VCaP (cell line): ENCODE data around the gene MRPL48.
"Not testable (repeated sequence)": the region's sequence is repeated elsewhere in the genome, so short reads cannot be mapped to it uniquely, and the experiment has no call there.

ENCODE experiments used
- H3K27ac ChIP-seq: fragments of 450-650 bp; 2 replicates; pipeline ENCODE4 v1.5.1; 2017
- CTCF ChIP-seq: fragments of 450-650 bp; conservative IDR thresholded peaks from 2 replicates; pipeline ENCODE4 v1.5.1; 2017; ENCODE audit warnings: mild to moderate bottlenecking, moderate library complexity

Gene MRPL48

GRCh38 chr11:73876424-73877310, 89.0 kb downstream of the MRPL48 start, which contains the start of the genes COA4 and PAAF1:
Gene COA4, minus strand, starts transcription at chr11:73876846. Its CDS starts 3,468 bp downstream, at chr11:73873378.
Gene PAAF1, plus strand, starts transcription at chr11:73876999. Its CDS starts 23 bp downstream, at chr11:73877022.
- TF ChIP-seq CTCF = no peak
- H3K27ac ChIP-seq = peak within 1 kb of the TSS; percentile 95

- TF ChIP-seq CTCF = no peak
- no peak overlapping the region for H3K27ac ChIP-seq
These were observed 91.1 kb downstream of the MRPL48 start for GRCh38 chr11:73878771-73879170.

- H3K27ac ChIP-seq = not testable (repeated sequence)
These were observed 92.8 kb downstream of the MRPL48 start for GRCh38 chr11:73880449-73880848.

- no peak overlapping the region for H3K27ac ChIP-seq
- no peak for TF ChIP-seq CTCF
These were observed 96.2 kb downstream of the MRPL48 start for GRCh38 chr11:73883856-73884255.

GRCh38 chr11:73888244-73888643, 100.6 kb downstream of the MRPL48 start:
- no peak for TF ChIP-seq CTCF
- no peak overlapping the region for H3K27ac ChIP-seq

GRCh38 chr11:73889019-73889418, 101.3 kb downstream of the MRPL48 start:
- no peak for TF ChIP-seq CTCF
- no peak overlapping the region for H3K27ac ChIP-seq

GRCh38 chr11:73889536-73889935, 101.9 kb downstream of the MRPL48 start:
- H3K27ac ChIP-seq = no peak overlapping the region
- no peak for TF ChIP-seq CTCF

GRCh38 chr11:73893041-73893440, 105.4 kb downstream of the MRPL48 start:
- no peak overlapping the region for H3K27ac ChIP-seq

More at GRCh38 chr11:73893041-73893440, 105.4 kb downstream of the MRPL48 start:
- TF ChIP-seq CTCF = no peak
